Pancreas (tissue), 10 donors: ENCODE data around the gene MAD1L1. TPM values are rescaled to one million over a fixed set of nuclear protein-coding genes. Genes with fewer than 3 reads are reported as not detected.

Experiments
- ATAC-seq, 4 donors: fragments of 200-7000 bp; cut with Tn5 transposase; one replicate each; pipeline versions ENCODE4 v1.8.0 to v1.9.1; 2020; ENCODE audit warnings: mild to moderate bottlenecking in 4 of 4, moderate library complexity in 4 of 4
- DNase-seq, 6 donors: peaks; one replicate each; pipeline ENCODE4 v3.0.0-alpha.2; 2020
- FAIRE-seq: peaks from 2 replicates; lab custom pipeline; 2012; peaks lifted over from hg19 to GRCh38; lab: Jason Lieb, UNC
- H3K27ac ChIP-seq, 4 donors: fragments of 200-600 bp; sonication (generic); 1 replicate in 3 of 4; 2 replicates in 1 of 4; pipeline versions ENCODE4 v1.5.0 to v1.8.0; 2020
- H3K27me3 ChIP-seq, 4 donors: fragments of 200-600 bp; one replicate each; pipeline ENCODE4 v1.8.0; 2021
- H3K36me3 ChIP-seq, 3 donors: fragments of 200-600 bp; sonication (generic) in 1 of 3; one replicate each; pipeline versions ENCODE4 v1.5.0 to v1.8.0; 2020 to 2021
- H3K4me1 ChIP-seq, 3 donors: fragments of 200-600 bp; one replicate each; pipeline ENCODE4 v1.8.0; 2021
- H3K4me3 ChIP-seq, 4 donors: fragments of 200-600 bp; sonication (generic) in 2 of 4; one replicate each; pipeline versions ENCODE4 v1.5.0 to v1.8.0; 2020 to 2021
- H3K9me3 ChIP-seq, 4 donors: fragments of 200-600 bp; one replicate each; pipeline ENCODE4 v1.8.0; 2021
- CTCF ChIP-seq, 4 donors: fragments of 200-600 bp; sonication (generic) in 3 of 4; IDR thresholded peaks; one replicate each; pipeline versions ENCODE4 v1.5.0 to v1.8.0; 2021; ENCODE audit warnings: antibody characterized with exemption in 4 of 4
- WGBS, 2 donors: extraction: QIAGEN DNeasy Blood & Tissue Kit; methylation state at CpG; one replicate each; pipeline ENCODE4 v1.1.7; 2013; 5-methylcytosine and 5-hydroxymethylcytosine counted together
- intact Hi-C, 3 donors: fragments of 100-400 bp; cut with DNase I; formaldehyde crosslinking; loops; one replicate each; pipeline versions ENCODE4 v1.11.1 to v1.14.2; 2022
- polyA plus RNA-seq, 2 donors: library from polyadenylated mRNA; stranded (reverse); fragments of 200-250 nt; gene quantifications; one replicate each; pipeline ENCODE4 v1.2.3, GENCODE V29; 2013
- total RNA-seq, 6 donors: library from RNA; stranded (reverse); fragmentation: NEBNext Ultra II Directional in 4 of 6; extraction: Animal tissue kit (Norgen Biotek cat#: 25700) in 4 of 6; gene quantifications; one replicate each; pipeline versions ENCODE4 v1.2.1 to v1.2.4, GENCODE V29; 2021 to 2023
- donor health status: healthy with polysubstance abuse.
- donor health status: DM: no; HTN: no; CAD: no; lungs with moderate emphysema.
- donor health status: DM: no; HTN: no; CAD: no.
- donor health status: control.
- donor health status: control.
- donor health status: Bipolar disorder and iron deficiency.
- donor health status: DM: yes; HTN: yes; CAD: no.
- donor health status: DM: no; HTN: no; CAD: no.
- donor health status: DM: no; HTN: no; CAD: no.
- donor health status: DM: yes; HTN: yes; CAD: no.

Gene MAD1L1
- total and polyA plus RNA-seq, 8 donors = 9.8 to 28.2 (median 11.9) TPM

- intact Hi-C loops = no loop called here
- Histone ChIP-seq H3K27me3 (no peaks in the 10 kb centered on the region), H3K9me3 (no peaks in the 10 kb centered on the region), H3K4me3 (no peak overlapping the region), H3K4me1 (no peaks in the 10 kb centered on the region), H3K36me3 (peaks cover 0 to 3% (median 0%) of the 10 kb centered on the region in 3 donors), H3K27ac (no peak overlapping the region)
- FAIRE-seq = no peak
- WGBS, 2 donors = 91 to 96% methylated on average over 42 of the region's 42 CpGs
- TF ChIP-seq CTCF (IDR thresholded peaks at IDR 0.05) = no peak
- no peak for ATAC-seq
- no peak for DNase-seq
Observed at GRCh38 chr7:2145835-2146580, 86.7 kb downstream of the MAD1L1 start.

- no peaks in the 10 kb centered on the region for H3K27me3 ChIP-seq
- intact Hi-C loops = no loop called here
- no peak for ATAC-seq
- no peak overlapping the region for H3K27ac ChIP-seq
- DNase-seq = no peak
- H3K4me1 ChIP-seq = no peaks in the 10 kb centered on the region
- H3K36me3 ChIP-seq = peaks cover 0 to 3% (median 0%) of the 10 kb centered on the region in 3 donors
- WGBS, 2 donors = 95 to 98% methylated on average over 15 of the region's 15 CpGs
- no peak for TF ChIP-seq CTCF (IDR thresholded peaks at IDR 0.05)
- no peak overlapping the region for H3K4me3 ChIP-seq
- FAIRE-seq = no peak
- no peaks in the 10 kb centered on the region for H3K9me3 ChIP-seq
Observed at GRCh38 chr7:2144926-2145325, 87.8 kb downstream of the MAD1L1 start.

GRCh38 chr7:2143981-2144595, 88.7 kb downstream of the MAD1L1 start:
- TF ChIP-seq CTCF (IDR thresholded peaks at IDR 0.05) = no peak
- H3K4me1 ChIP-seq = no peaks in the 10 kb centered on the region
- H3K4me3 ChIP-seq = no peak overlapping the region
- FAIRE-seq = no peak
- H3K9me3 ChIP-seq = no peaks in the 10 kb centered on the region
- H3K27ac ChIP-seq = no peak overlapping the region
- H3K27me3 ChIP-seq = no peaks in the 10 kb centered on the region
- ATAC-seq = no peak
- intact Hi-C loops = no loop called here
- DNase-seq = no peak
- peaks cover 0 to 3% (median 0%) of the 10 kb centered on the region in 3 donors for H3K36me3 ChIP-seq
- 93 to 95% methylated on average over 25 of the region's 25 CpGs for WGBS, 2 donors

- Histone ChIP-seq H3K9me3 (no peaks in the 10 kb centered on the region), H3K4me3 (no peak overlapping the region), H3K27ac (no peak overlapping the region), H3K4me1 (no peaks in the 10 kb centered on the region), H3K36me3 (peaks cover 0 to 3% (median 0%) of the 10 kb centered on the region in 3 donors), H3K27me3 (no peaks in the 10 kb centered on the region)
- no peak for TF ChIP-seq CTCF (IDR thresholded peaks at IDR 0.05)
- intact Hi-C loops = no loop called here
- WGBS, 2 donors = 85 to 89% methylated on average over 7 of the region's 7 CpGs
- no peak for FAIRE-seq
- no peak for DNase-seq
- ATAC-seq = no peak
Observed at GRCh38 chr7:2143450-2143849, 89.3 kb downstream of the MAD1L1 start.

GRCh38 chr7:2142386-2142785, 90.4 kb downstream of the MAD1L1 start:
- Histone ChIP-seq H3K4me3 (no peak overlapping the region), H3K27me3 (no peaks in the 10 kb centered on the region), H3K4me1 (no peaks in the 10 kb centered on the region), H3K9me3 (no peaks in the 10 kb centered on the region), H3K36me3 (peaks cover 0 to 3% (median 0%) of the 10 kb centered on the region in 3 donors), H3K27ac (no peak overlapping the region)
- TF ChIP-seq CTCF (IDR thresholded peaks at IDR 0.05) = no peak
- FAIRE-seq (no peak), DNase-seq (peak in 2 of 6 donors; percentile 15 to 51), ATAC-seq (no peak)
- WGBS, 2 donors = 95 to 97% methylated on average over 20 of the region's 20 CpGs
- intact Hi-C loops = no loop called here
